ENCODE results near the gene LMOD1. TPM values are rescaled to one million over a fixed set of nuclear protein-coding genes. Genes with fewer than 3 reads are reported as not detected.

The LMOD1 gene
- total RNA-seq, 6 experiments from 2014 or later = 1.1 to 3.5 (median 2.1) TPM

DNA sequence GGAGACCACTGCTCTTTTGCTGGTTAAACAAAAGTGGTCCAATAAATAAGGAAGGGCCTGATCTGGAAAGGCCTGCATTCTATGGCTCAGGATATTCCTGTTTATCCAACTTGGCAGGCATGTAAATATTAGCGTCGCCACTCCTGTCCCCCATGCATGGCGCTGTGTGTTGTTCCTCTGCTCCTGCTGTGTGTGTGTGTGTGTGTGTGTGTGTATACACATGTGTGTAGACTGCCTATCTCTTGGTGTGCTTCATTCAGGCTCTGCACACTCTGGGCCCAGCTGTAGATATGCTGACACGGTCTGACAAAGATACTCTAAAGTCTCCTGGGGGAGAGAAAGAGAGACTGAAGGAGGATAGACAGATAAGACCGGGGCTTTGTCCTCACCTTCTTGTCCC lies 6.8 kb downstream of the LMOD1 start:
- intact Hi-C loops (cut with DNase I) = no loop called here
- ATAC-seq (no peak), DNase-seq (no peak)
- H3K4me1 ChIP-seq = no peaks in the 10 kb centered on the region
- H3K9me3 ChIP-seq = no peaks in the 10 kb centered on the region
- WGBS (ENCODE audit: insufficient coverage, low coverage, low lambda C conversion rate, missing lambda C conversion rate) = no CpG with 5 or more reads among the region's 5 CpGs
- H3K4me3 ChIP-seq = no peak overlapping the region
- TF ChIP-seq POLR2A (IDR thresholded peaks at IDR 0.05) = no peak
- no peak for TF ChIP-seq CTCF (IDR thresholded peaks at IDR 0.05)
- no peaks in the 10 kb centered on the region for H3K27me3 ChIP-seq
- no peaks in the 10 kb centered on the region for H3K36me3 ChIP-seq
- no peak overlapping the region for H3K27ac ChIP-seq

- ATAC-seq = no peak
- no peak overlapping the region for H3K27ac ChIP-seq
- 59% methylated on average over 4 of the region's 4 CpGs for WGBS (ENCODE audit: insufficient coverage, low coverage, low lambda C conversion rate, missing lambda C conversion rate)
- no peak overlapping the region for H3K4me3 ChIP-seq
- no peaks in the 10 kb centered on the region for H3K36me3 ChIP-seq
- TF ChIP-seq POLR2A (IDR thresholded peaks at IDR 0.05) = no peak
- no peak for TF ChIP-seq CTCF (IDR thresholded peaks at IDR 0.05)
- H3K27me3 ChIP-seq = no peaks in the 10 kb centered on the region
- no peak for DNase-seq
- H3K9me3 ChIP-seq = no peaks in the 10 kb centered on the region
- intact Hi-C loops (cut with DNase I) = no loop called here
- H3K4me1 ChIP-seq = no peaks in the 10 kb centered on the region
These were observed 7.2 kb downstream of the LMOD1 start for GRCh38 chr1:201939148-201939547.

DNA sequence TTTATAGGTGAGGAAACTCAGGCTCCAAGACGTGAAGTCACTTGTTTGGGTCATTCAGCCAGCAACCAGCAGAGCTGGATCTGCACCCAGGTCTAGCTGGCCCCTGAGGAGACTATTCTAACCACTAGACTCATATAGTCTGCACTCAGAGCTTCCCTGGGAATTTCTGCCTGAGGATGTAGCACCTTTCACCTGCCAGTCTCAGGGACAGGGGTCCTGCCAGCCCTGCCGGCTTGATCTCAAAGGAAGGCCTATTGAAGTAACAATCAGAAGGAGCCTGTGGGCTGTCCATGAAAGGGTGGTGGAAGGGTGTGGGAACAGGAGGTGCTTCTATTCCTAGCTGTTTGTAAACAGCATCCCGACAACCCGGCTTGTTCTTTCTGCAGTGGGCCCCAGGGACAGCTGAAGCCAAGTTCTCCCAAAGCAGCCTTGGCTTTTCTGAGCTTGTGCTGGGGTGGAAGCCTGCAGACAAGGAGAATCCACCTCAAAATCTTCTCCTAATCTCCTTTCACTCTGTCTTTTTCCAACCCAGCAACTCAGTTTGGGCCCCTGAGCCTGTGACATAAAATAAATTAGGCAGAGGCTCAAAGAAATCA lies 7.8 kb downstream of the LMOD1 start:
- no peak overlapping the region for H3K4me3 ChIP-seq
- intact Hi-C loops (cut with DNase I) = no loop called here
- no peak overlapping the region for H3K27ac ChIP-seq
- no peaks in the 10 kb centered on the region for H3K4me1 ChIP-seq
- 63% methylated on average over 3 of the region's 4 CpGs for WGBS (ENCODE audit: insufficient coverage, low coverage, low lambda C conversion rate, missing lambda C conversion rate)
- ATAC-seq (no peak), DNase-seq (no peak)
- H3K36me3 ChIP-seq = no peaks in the 10 kb centered on the region
- no peaks in the 10 kb centered on the region for H3K9me3 ChIP-seq
- TF ChIP-seq POLR2A (IDR thresholded peaks at IDR 0.05) = no peak
- no peak for TF ChIP-seq CTCF (IDR thresholded peaks at IDR 0.05)
- no peaks in the 10 kb centered on the region for H3K27me3 ChIP-seq

- no peak for DNase-seq
- WGBS (ENCODE audit: insufficient coverage, low coverage, low lambda C conversion rate, missing lambda C conversion rate) = 80% methylated on average over 2 of the region's 5 CpGs
- H3K4me3 ChIP-seq = no peak overlapping the region
- no peak for TF ChIP-seq CTCF (IDR thresholded peaks at IDR 0.05)
- TF ChIP-seq POLR2A (IDR thresholded peaks at IDR 0.05) = no peak
- no peaks in the 10 kb centered on the region for H3K4me1 ChIP-seq
- H3K9me3 ChIP-seq = no peaks in the 10 kb centered on the region
- peak in 1 of 4 donors; percentile 32 for ATAC-seq
- no peaks in the 10 kb centered on the region for H3K27me3 ChIP-seq
- intact Hi-C loops (cut with DNase I) = no loop called here
- H3K36me3 ChIP-seq = no peaks in the 10 kb centered on the region
- no peak overlapping the region for H3K27ac ChIP-seq
These were observed 8.6 kb downstream of the LMOD1 start for GRCh38 chr1:201937624-201938213.
